GM21515 (cell line): ENCODE measurements around the gene KCNJ9.

Source experiments
- ATAC-seq: cut with Tn5 transposase; IDR thresholded peaks from one replicate; pipeline ENCODE4 v1.9.1; 2021; ENCODE audit not compliant: unreplicated experiment

KCNJ9 gene

DNA sequence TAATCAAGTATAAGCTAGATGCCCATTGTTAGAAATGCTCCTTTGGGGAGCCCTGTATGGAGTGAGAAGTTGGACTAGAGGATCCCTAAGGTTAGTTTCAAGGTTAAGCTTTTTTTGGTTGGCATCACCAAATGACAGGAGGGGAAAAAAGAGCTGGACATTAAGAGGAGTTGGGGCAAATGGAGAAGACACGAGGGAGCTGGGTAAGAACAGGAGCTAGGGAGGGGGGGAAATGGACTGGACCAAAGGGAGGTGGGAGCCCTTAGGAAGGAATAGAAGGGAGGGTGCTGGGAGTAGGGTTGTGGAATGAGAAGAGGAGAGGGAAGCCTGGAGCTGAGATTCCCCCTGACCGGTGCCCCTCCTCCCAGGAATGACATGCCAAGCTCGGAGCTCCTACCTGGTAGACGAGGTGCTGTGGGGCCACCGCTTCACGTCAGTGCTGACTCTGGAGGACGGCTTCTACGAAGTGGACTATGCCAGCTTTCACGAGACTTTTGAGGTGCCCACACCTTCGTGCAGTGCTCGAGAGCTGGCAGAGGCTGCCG is 5.9 kb downstream of the KCNJ9 start:
- ATAC-seq, result no peak

DNA sequence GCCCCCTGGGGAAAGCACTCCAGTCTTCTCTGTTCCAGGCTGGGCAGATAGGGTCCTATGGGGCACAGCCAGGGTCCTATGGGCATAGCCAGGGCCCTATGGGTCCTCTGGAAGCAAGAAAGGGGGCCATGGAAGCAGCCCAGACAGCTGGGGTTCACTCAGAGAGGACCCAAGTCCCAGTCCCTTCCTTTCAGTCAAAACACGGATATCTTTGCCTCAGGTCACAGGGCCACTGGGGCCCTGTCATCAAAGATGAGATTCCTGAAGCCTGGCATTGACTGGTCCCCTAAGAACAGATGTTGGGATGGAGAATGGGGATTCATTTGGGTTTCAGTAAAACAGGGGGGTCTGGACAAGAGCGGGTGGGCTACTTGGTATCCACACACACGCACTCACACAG is 8.5 kb downstream of the KCNJ9 start:
- ATAC-seq, result no peak

DNA sequence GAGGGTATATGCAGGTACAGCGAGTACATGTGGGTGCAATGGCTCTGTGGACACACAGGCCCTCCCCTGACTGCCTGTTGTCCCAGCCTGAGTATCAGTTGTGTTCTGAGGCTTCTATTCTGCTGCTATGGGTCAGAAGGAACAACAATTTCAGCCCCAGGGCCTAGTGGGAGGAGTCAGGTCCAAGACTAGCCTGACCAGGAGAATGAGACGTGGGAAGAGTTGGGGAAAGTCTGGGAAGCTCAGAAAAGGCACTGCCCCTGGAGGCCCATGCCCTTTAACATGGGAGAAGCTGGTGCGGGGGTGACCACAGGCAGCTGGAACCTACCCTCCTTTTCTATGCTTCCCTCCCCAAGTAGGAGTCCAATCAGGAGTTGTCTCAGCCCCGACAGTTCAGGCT is 9.4 kb downstream of the KCNJ9 start:
- ATAC-seq, result no peak

DNA sequence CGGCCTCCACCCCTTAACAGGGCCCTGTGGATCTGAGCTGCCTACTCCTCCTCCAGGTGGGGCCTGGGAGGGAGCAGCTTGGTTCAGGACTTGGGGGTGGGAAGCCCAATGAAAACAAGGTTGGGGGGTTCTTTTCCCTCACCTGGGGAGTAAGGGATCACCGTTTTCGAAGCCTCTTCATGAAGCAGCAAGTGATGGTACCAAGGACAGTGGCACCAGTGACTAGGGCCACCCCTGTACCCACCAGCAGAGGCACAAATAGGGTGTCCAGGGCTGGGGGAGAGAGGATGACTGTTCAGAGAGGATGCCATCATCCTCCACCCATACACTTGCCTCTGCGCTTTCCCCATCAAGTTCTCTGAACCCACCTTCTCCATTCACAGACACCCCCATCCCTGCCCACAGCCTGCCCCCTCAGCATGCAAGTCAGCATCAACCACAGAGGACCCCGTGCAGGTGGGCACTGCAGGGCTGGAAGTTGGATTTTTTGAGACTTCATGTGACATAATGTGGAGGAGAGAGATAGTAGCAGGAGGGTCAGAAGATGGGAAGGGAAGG is 10.4 kb downstream of the KCNJ9 start:
- ATAC-seq, result no peak

DNA sequence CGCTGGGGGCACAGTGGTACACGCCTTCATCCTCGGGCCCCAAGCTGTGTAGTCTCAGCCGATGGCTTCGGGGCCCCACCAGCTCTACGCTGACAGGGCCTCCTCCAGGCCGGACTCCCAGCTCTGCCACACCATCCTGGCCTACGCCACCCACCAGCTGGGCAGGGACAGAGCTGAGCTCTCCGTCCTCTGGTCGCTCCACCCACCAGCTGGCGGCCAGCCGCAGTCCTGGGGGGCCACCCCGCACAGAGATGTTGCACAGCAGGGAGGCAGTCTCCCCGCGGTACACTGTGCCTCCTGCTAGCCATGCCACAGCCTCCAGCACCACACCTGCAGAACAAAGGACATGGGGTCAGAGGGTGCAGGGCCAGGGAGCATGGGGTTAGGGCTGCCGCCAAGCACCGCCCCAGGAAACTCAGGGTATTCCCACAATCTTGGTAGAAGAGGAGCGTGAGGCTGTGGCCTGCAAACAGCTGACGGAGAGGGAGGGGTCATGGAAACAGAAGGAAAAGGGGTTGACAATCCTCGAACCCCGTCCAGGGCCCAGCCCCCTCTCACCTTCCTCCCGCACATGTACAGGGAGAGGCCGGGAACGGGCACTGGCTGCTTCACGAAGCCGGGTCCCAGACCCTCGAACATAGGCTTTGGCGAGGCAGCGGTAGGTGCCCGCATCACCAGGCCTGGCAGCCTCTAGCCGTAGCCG is 11.2 kb downstream of the KCNJ9 start:
- no peak for ATAC-seq

DNA sequence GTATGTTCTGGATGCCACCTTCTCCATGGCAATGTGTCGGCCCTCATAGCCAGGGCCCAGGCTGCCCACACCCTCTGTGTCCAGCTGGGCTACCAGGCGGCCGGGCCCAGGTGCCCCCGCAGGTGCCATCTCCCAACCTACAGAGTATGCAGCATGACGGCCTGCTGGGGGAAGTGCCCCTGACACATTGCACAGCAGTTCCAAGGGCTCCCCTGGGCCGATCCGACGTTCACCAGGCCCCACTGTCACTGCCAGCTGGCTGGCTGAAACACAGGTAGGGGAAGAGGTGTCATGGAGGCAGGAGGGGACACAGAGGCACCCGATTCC is 11.7 kb downstream of the KCNJ9 start:
- no peak for ATAC-seq

DNA sequence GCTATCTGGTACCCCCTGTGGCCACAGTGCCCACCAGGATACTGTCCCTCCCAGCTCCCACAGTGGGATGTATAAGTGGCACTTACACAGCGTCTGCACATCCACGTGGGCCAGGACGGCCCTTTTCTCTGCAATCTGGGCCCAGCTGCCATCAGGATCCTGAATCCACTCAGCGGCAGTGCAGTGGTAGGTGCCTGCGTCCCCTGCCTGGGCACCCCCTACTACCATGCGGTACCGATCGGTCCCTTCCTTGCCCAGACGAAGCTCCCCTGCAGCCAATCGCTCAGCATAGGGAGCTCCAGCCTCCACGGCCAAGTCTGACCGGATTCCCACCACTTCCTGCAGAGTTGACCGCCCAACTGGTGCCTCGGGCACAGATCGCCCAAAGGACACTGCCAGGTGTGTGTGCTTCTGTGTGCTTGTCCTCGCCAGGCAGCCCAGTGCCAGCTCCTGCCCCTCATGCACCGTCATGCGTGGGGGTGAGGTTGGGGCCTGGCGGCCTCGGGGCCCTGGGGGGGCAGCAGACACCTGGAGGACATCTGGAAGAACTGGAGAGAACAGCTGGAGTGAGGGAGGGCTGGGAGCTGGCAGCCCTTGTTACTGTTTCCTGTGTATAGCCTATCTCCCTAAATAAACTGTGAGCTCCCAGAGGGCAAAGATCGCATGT is 12.4 kb downstream of the KCNJ9 start:
- ATAC-seq, result no peak

DNA sequence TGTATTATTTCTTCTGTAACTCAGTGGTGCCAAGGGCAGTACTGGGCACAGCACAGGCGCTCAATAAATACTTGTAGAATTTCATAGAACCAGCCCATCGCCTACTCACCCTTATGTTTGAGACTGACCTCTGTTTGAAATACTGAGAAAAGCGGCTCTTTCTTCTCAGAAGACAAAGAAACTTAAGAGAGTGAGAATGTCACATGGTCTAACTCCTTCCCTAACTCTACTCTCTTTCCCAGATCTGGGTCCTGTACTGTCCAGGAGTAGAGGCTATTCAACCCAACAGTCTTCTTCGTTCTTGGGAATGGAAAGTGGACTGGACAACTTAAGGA is 12.9 kb downstream of the KCNJ9 start:
- ATAC-seq, result no peak

DNA sequence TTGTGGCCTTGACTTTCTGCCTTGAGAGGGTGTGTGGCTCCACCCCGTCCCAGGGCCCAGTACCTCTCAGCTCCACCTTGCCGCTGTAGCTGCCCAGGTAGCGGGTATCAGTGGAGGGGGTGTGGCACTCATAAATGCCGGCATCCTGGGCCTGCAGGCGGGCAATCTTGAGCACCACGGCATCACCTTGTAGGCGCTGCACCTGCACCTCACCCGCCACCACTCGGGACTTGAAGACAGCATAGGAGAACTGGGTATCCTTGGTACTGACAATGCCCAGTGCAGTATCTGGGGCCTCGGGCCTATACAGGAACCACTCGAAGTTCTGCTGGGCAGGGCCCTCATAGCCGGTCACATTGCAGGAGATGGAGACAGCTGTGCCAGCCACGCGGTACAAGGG is 13.5 kb downstream of the KCNJ9 start:
- ATAC-seq, result no peak

DNA sequence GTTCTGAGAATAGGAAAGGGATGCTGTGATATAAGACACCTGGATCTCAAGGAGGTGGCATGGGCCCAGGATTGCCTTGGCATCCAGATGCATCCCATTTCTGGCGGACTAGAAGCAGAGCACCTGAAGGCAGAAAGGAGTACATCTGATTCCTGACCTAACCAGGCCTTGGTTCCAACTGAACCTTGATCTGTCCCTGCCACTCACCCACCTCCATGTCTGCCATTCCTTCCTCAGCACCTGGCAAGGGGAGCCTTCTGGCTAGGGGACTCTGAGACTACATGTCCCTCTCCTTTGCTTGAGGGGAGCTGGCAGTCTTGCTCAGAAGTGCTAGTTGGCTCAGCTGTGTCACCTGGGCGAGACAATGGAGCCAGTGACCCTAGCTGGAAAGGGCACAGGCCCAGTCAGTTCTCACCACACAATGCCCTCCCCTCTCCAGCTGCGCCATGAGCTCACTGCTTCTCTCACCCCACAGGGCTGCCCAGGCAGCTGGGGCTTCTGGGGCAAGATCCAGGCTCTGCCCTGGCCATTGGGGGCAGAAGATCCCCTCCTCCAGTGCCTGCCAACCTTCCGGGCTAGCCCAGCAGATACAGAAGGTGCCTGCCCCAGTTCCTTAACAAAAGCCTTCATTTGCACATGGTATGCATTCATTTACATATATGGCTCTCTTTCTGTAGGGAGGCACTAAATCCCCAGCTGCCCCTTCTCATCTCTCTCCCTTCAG is 14.2 kb downstream of the KCNJ9 start:
- ATAC-seq, result no peak

DNA sequence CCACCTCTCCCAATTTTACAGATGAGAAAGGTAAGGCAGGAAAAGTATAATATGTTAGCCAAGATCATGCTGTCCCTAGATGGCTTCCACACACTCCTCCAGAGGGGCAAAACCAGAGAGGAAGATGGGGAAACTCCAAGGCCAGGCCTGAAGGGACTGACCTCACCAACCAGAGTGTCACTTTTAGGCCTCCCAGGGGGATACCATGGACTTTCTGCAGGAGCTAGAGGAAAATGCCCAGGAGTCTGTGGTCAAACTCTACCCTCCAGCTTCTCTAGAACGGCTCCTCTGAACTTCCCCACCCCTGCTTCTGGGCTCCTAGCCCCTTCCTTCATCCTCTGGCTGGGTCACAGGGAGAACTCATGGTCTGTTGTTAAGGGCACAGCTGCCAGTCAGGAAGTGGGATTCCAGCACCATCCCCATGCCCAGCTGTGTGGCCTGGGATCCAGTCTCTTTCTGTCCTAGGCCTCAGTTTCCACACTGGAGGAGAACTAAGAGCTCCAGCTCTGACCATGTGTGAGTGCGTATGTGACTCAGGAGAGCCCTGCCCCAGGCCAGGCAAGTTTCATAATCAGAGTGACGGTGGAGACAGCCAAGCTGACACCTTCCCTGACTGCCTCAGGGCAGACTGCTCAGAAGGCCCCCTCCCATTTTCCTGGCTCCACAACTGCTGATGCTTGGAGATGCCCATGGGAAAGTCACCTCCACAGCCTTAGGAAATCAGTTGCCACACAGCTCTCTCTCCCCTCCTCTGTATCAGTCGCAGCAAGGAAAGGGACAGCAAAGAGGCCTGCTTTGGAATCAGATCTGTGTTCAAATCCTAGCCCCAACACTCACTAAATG is 15.2 kb downstream of the KCNJ9 start:
- no peak for ATAC-seq

DNA sequence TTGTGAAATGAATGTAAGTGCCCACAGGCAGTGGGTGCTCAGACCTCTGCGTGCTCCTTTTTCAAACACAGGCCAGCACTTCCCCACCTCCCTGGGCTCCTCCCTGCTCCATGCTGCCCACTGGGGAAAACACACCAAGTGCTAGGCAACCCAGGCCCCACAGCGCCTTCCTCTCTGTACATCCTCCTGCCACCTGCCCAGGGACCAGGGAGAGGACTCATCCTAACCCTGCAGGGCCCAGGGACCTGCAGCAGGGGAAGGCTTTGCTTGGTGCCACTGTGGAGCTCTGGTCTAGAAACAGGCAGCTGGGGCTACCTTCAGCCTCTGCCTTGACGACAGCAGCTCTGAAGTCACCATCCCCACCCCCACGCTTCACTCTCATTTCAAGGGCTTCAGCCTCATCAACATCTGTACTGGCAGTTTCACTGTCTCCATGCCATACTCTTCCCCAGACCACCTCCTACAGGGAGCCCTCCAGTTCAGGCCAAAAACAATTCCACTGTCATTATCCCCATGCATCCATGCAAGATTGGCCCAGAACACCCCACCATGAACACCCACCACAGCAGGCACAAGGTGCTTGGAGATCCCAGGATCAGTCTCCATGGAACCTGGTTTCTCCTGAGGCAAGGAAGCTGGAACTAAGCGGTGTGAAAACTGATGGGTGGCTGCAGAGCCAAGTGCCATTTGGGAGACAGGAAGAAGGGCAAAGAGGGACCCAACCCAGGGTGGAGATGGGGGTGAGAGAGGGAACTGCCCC is 16.0 kb downstream of the KCNJ9 start:
- ATAC-seq, result no peak

DNA sequence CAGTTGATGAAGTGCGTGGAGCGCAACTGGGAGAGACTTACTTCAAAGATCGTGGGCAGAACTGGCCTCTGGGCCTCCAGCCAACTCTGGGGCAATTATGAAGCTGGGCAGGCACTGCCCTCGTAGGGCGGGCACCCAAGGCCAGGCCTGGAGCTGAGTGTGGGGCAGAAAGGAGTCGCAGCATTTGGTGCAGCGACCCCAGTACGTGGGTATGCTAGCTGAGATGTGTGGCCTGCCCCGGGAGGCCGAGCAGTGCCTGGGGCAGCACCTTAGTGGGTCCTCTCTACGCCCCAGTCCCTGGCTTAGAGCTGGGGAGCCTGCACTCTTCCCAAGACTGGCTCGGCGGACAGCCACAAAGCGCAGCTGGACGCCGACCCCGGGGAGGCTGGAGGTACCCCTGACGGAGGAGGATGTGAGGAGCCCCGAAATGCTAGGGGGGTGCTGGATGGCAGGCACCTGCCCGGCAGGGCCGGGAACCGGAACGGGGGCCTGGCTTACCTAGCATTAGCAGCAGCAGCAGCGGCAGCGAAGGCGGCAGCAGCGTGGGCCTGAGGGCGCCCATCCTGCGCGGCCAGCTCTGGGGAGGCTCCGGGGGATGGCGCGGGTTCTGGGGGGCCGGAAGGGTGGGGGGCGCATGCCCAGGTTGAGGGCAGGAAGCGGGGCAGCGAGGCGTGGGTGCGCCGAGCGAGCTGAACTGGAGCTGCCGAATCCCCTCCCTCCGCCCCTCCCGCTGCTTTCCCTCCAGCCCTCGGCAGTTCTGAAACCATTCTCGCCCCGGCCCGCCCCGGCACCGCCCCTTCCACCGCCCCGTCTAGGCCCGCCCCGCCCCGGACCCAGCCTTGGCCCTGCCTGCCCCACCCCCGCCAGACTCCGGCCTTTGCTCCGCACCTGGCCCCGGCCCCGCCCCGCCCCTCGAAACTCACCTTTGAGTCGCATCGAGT is 16.8 kb downstream of the KCNJ9 start, which contains the start of gene IGSF8:
Gene IGSF8 (minus strand): TSS at position 709 of the 941 bp plus-strand sequence. CDS start 147 bp downstream, at position 562.
- ATAC-seq, result peak; percentile 43

DNA sequence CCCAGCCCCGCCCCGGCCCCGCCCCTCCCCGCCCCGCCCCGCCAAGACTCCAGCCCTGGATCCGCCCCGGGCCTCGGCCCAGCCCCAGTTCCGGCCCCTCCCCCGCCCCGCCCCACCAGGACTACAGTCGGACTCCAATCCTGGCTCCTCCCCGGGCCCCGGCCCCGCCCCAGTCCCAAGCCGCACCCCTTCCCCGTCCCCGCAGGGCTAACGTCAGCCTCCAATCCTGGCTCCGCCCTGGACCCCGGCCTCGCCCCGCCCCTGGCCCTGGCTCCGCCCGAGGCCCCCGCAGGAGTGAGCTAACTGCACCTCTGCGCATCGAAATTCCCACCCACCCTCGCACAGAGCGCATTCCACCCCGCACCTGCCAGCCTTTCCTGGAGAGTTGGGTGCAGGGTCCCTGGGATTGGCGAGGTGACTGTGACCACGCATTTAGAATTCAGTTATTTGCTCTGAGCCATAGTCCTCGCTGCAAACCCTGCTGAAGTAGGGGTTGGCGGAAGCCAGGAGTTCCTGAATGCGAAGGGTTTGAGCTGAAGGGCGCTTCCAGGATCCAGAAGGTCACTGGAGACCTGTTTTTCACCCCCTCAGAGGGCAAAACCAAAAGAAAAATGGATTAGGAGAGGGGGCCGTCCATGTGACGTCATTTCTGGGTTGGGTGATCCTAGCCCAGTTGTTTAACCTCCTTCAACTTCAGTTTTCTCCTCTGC is 17.7 kb downstream of the KCNJ9 start:
- peak; percentile 82 for ATAC-seq

DNA sequence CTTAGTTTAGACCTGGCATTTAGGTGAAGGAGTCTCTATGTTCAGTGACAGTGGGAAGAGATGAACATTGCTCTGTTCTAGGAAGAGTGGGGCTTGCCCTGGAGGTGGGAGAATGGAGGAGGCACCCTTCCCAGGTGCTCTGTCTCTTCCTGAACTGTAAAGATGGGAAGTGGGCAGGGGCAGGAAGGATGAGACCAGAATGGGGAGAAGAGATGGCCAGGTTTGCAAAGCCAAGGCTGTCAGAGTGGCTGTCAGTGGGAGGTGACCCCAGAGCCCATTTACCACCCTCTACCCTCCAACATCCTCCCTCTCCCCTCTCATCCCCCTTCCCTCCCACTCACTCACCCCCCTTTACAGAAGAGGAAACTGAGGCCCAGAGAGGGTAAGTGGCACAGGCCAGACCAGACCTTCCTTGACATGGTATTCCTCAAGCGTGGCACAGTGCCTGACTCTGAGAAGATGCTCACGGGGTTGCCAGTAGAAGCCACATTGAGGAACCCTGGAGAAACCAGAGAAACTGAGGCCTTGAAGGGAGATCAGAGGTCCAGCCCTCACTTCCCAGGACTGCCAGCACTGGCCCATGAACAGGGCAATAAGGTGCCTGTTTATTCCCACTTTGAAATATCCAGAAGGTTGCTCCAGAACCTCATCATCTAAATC is 18.5 kb downstream of the KCNJ9 start:
- ATAC-seq, result no peak

DNA sequence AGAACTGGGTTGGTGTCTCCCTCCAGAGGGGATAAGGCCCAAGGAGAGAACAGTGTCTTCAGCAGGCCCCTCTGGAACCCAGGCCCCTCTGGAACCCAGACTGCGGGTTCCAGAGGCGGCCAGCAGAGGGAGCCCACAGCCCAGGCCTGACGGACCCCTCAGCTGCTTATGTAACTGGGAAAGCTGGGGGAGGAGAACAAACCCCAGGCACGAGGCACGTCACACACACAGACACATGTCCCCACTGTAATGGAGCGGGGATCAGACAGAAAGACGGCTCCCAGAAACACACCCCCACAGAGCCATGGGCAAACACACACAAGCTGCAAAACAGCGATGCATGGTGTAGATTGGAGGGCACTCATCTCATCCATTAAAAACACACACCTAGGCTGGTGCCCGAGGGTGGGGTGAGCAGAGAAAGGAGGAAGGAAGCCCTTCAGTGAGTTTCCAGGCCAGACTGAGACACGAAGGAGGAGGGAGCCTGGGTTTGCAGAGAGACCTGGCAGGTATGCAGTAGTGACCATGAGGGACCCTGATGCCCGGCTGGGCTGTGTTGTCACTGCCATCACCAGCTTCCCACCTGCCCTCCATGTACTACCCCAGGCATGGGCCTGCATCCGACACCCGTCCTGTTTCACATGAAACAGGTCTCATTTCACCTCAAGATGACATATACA is 19.8 kb downstream of the KCNJ9 start:
- no peak for ATAC-seq
